DMS79 (cell line): ENCODE data around the gene PEAK1.

ENCODE experiments used
- DNase-seq: peaks from one replicate; lab custom pipeline; 2025; lab: John Stamatoyannopoulos, UW

PEAK1 gene

DNA sequence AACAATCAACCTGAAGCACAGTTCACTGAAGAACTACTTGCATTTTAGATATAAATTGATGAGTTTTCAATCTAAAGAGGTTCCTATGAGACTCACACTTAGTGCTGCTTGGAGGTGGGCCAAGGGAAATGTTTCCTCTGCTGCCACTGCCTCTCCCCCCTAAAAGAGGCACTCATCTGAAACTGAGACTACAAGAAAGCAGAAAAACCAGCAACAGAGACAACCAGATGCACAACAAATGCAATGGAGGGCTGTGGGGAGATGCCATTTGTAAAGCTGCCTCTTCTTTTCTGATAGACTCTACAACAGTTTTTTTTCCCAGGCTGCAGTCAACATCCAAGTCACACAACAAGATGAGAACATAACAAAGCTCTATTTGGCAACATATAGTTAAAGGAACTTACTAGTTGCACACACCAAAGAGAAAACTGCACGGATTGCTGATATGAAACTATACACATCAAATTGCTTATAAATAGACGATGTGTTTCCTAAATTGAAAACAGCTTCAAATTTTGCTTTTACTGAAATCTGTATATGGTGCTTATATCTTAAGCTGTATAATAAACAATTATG, 360.0 kb downstream of the PEAK1 start:
- DNase-seq, result peak; percentile 19

DNA sequence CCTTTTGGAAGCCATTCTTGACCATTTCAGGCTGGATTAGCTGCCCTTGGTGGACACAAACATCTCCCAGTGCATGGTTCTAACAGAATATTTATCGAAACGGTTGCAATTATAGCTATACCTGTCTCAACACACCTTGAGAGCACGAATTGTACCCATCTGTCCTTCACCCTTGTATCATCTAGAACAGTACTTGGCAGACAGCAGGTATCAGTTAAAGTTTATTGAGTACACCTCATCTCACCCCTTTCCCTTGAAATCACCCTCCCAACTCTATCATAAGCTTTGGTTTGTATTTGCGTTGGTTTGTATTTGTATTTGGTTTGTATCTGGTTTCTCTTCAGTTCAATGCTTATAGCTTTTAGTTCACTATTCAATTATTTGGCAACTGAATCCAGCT, 361.4 kb downstream of the PEAK1 start:
- no peak for DNase-seq

DNA sequence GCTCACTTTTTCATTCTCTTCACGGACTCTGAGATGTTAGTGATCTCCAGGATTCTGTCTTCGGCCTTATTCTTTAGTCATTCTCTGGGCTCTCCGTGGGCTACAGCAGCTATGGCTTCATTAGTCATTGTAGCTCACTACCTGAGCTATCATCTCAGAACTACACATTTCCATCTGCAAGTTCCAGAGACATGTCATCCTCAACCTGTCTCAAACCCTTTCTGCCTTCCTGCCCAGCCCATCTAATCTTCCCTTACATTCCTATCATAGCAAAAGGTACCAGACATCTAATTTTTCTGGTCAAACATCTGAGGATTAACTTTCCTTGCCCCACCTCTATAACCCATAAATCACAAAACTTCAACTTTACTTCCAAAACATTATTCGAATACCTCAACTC, 362.2 kb downstream of the PEAK1 start:
- DNase-seq, result no peak

DNA sequence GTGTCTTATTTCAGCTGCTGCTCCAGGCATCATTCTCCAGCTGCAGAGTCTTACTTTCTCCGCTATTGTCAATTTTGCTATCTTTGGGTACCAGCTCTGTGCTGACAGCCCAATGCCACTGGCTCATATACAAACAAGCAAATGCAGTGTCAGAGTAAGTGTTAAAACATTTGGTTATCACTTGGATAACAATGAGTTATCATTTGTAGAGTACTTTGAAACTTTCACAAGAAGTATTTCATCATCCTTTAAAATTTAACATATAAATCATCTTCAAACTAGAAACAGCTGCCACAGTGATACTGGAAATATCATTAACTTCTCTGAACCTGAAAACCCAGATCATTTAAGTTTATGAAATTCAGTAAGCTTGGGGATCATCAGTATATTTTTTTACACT, 362.8 kb downstream of the PEAK1 start:
- no peak for DNase-seq

DNA sequence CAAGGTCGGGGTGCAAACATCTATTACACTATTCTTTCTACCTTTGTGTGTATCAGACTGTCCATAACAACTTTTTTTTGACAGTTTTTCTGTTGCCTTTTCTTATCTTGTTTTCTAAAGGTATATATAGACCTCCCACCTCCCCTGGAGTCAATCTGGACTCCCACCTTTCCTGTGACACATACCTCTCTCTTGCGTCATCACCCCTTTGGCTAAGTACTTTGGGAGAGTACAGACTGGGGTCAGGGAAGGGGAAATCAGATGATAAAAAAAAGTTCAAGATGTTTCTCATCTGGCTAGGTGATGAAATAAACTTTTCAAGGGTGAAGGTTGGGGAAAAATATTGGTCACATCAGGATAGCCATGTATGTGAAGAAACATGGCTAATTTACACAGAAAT, 366.2 kb downstream of the PEAK1 start:
- no peak for DNase-seq

DNA sequence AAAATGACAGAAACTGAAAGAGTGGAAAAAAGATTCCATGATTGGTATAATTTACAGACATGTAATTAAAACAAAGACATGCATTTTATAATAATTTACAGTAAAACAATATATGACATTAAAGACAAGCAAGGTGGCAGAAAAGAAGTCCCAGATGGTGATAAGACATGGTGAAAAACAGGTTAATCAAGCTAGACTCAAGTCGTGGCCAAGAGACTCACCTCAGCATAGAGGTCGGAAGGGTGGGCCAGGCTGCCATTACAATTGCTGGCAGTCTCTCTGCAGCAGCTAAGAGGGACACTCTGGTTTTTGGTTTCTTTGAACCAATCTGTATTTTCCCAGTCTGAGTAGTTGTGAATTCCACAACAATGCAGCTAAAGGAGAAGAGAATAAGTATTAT, 367.3 kb downstream of the PEAK1 start:
- DNase-seq, result no peak
